IPS-20b (cell line): ENCODE data around the gene DSTN.
A peak's percentile ranks its signal among the peaks of the same experiment; 100 is the strongest.

ENCODE experiments used
- H3K27ac ChIP-seq: one replicate; pipeline ENCODE4 v1.5.1; 2013; ENCODE audit warnings: low read length
- H3K27me3 ChIP-seq: 2 replicates; pipeline ENCODE4 v1.6.1; 2013; ENCODE audit warnings: mild to moderate bottlenecking, low read length, inconsistent platforms; ENCODE audit not compliant: insufficient read depth
- H3K36me3 ChIP-seq: 2 replicates; pipeline ENCODE4 v1.6.1; 2013; ENCODE audit warnings: low read depth, mild to moderate bottlenecking, inconsistent platforms, low read length, moderate library complexity; ENCODE audit not compliant: insufficient read depth
- H3K4me1 ChIP-seq: 2 replicates; pipeline ENCODE4 v1.6.1; 2013; ENCODE audit warnings: mild to moderate bottlenecking, control low read depth, inconsistent platforms, low read length, moderate library complexity; ENCODE audit not compliant: insufficient read depth
- H3K4me3 ChIP-seq: 2 replicates; pipeline ENCODE4 v1.5.1; 2013; ENCODE audit warnings: mild to moderate bottlenecking, low read length, inconsistent platforms
- H3K9ac ChIP-seq: 2 replicates; pipeline ENCODE4 v1.6.1; 2013; ENCODE audit warnings: low read depth, mild to moderate bottlenecking, inconsistent platforms, low read length, moderate library complexity
- H3K9me3 ChIP-seq: 2 replicates; pipeline ENCODE4 v1.6.1; 2013; ENCODE audit warnings: mild to moderate bottlenecking, low read depth, low read length, inconsistent platforms; ENCODE audit not compliant: insufficient read depth

Gene DSTN

GRCh38 chr20:17568972-17569521 lies 828 bp upstream of the DSTN start:
- Histone ChIP-seq H3K4me1 (peaks cover 33% of the 10 kb centered on the region), H3K27ac (peak overlapping the region; percentile 93), H3K9me3 (no peaks in the 10 kb centered on the region), H3K27me3 (no peaks in the 10 kb centered on the region), H3K9ac (peak overlapping the region; percentile 91), H3K36me3 (no peaks in the 10 kb centered on the region), H3K4me3 (peak overlapping the region; percentile 86)

GRCh38 chr20:17570347-17571152 lies 675 bp downstream of the DSTN start:
- peak overlapping the region; percentile 84 for H3K9ac ChIP-seq
- no peak overlapping the region for H3K27ac ChIP-seq
- H3K4me1 ChIP-seq, result peaks cover 42% of the 10 kb centered on the region

DNA sequence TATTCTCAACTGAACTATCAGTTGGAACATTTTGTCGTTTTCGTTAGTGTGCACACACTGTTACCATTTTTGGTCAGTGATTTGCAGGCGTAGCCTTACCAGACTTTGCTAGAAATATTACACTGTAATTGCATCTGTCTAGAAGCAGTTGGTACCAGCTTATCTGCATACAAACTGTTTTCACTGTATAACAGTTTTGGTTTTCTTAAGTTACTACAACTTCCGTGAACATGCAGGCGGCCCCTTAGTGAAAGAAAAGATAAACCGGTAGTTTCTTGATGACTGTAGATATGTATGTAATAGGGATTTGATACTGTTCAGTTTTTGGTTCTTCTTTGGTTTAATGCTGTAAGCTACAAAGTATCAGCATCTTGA lies 1.3 kb downstream of the DSTN start:
- Histone ChIP-seq H3K4me1 (peaks cover 46% of the 10 kb centered on the region), H3K36me3 (no peaks in the 10 kb centered on the region), H3K27me3 (no peaks in the 10 kb centered on the region), H3K9me3 (no peaks in the 10 kb centered on the region), H3K9ac (peak overlapping the region; percentile 84), H3K4me3 (peak overlapping the region; percentile 86), H3K27ac (no peak overlapping the region)

More at GRCh38 chr20:17570347-17571152, 675 bp downstream of the DSTN start:
- peak overlapping the region; percentile 86 for H3K4me3 ChIP-seq
- no peaks in the 10 kb centered on the region for H3K36me3 ChIP-seq
- H3K27me3 ChIP-seq, result no peaks in the 10 kb centered on the region
- H3K9me3 ChIP-seq, result no peaks in the 10 kb centered on the region

- H3K36me3 ChIP-seq, result no peaks in the 10 kb centered on the region; the same call in 1 of the 2 replicates
- H3K9ac ChIP-seq, result peak overlapping the region; percentile 33; the same call in 1 of the 2 replicates
- no peak overlapping the region for H3K27ac ChIP-seq
- H3K27me3 ChIP-seq, result no peaks in the 10 kb centered on the region
- peak overlapping the region; percentile 86 for H3K4me3 ChIP-seq
- peaks cover 48% of the 10 kb centered on the region for H3K4me1 ChIP-seq
- no peaks in the 10 kb centered on the region for H3K9me3 ChIP-seq
These were observed 2.3 kb downstream of the DSTN start for GRCh38 chr20:17572034-17572638.

DNA sequence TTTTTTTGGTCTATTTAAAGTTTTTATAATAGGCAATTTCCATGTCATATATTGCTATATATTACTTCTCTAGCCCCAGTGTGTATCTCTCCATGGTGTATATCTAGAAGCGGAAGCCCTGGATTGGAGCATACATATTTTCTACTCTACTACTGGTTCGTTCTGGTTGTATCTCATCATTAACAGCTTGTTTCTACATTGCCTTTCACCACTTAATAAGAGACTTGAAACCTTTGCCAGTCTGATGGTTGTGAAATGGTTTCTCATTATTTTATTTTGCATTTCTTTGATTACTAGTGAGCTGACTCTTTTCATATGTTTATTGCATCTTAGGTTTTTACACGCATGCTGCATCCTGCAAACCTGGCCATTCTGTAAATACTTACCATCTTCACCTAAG lies 3.6 kb downstream of the DSTN start:
- no peaks in the 10 kb centered on the region; the same call in 1 of the 2 replicates for H3K36me3 ChIP-seq

GRCh38 chr20:17576215-17576614 lies 6.3 kb downstream of the DSTN start:
- Histone ChIP-seq H3K27ac (no peak overlapping the region), H3K36me3 (no peaks in the 10 kb centered on the region; the same call in 1 of the 2 replicates), H3K4me3 (no peak overlapping the region), H3K9me3 (no peaks in the 10 kb centered on the region), H3K9ac (no peak overlapping the region), H3K4me1 (peaks cover 40% of the 10 kb centered on the region), H3K27me3 (no peaks in the 10 kb centered on the region)

More for the DNA sequence above, 3.6 kb downstream of the DSTN start:
- Histone ChIP-seq H3K4me1 (peaks cover 43% of the 10 kb centered on the region), H3K27ac (no peak overlapping the region), H3K4me3 (peak overlapping the region; percentile 86), H3K27me3 (no peaks in the 10 kb centered on the region), H3K9me3 (no peaks in the 10 kb centered on the region), H3K9ac (peak overlapping the region; percentile 33; the same call in 1 of the 2 replicates)

DNA sequence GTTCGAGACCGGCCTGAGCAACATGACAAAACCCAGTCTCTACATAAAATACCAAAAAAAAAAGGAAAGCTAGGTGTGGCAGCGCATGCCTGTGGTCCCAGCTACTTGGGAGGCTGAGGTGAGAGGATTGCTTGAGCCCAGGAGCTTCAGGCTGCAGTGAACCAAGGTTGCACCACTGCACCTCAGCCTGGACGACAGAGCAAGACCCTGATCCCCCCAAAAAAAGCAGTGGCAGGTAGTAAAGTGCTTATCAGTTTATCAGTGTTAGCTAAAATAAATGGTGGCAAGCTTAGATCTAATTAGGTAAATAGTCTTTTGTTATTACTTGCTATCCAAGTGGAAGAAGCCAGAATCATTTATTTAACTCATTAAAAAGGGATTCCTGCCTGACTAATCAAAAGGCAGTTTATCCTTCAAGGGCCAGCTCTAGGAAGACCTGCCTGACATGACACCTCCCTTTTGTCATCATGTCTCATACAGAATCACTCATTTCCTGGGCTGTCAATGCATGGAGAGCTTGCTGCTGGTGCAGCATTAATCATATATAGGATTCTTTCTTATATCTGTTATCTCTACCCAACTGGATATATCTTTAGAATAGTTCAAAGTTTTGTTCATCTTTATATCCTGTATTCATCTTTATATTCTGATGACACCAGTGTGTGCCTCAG lies 9.6 kb downstream of the DSTN start:
- Histone ChIP-seq H3K27me3 (no peaks in the 10 kb centered on the region), H3K36me3 (no peaks in the 10 kb centered on the region; the same call in 1 of the 2 replicates), H3K4me1 (peaks cover 20% of the 10 kb centered on the region; the same call in 1 of the 2 replicates)

GRCh38 chr20:17580895-17581294 lies 11.0 kb downstream of the DSTN start:
- peaks cover 11% of the 10 kb centered on the region; the same call in 1 of the 2 replicates for H3K4me1 ChIP-seq
- H3K27ac ChIP-seq, result no peak overlapping the region
- no peak overlapping the region for H3K9ac ChIP-seq
- H3K27me3 ChIP-seq, result no peaks in the 10 kb centered on the region
- H3K36me3 ChIP-seq, result no peaks in the 10 kb centered on the region; the same call in 1 of the 2 replicates
- no peak overlapping the region for H3K4me3 ChIP-seq
- no peaks in the 10 kb centered on the region for H3K9me3 ChIP-seq

More for the DNA sequence above, 9.6 kb downstream of the DSTN start:
- no peak overlapping the region for H3K4me3 ChIP-seq
- H3K9me3 ChIP-seq, result no peaks in the 10 kb centered on the region
- no peak overlapping the region for H3K9ac ChIP-seq
- H3K27ac ChIP-seq, result no peak overlapping the region

GRCh38 chr20:17583126-17583525 lies 13.3 kb downstream of the DSTN start:
- no peak overlapping the region for H3K9ac ChIP-seq
- H3K27me3 ChIP-seq, result no peaks in the 10 kb centered on the region
- no peak overlapping the region for H3K27ac ChIP-seq
- H3K4me1 ChIP-seq, result peaks cover 8% of the 10 kb centered on the region; the same call in 1 of the 2 replicates
- no peaks in the 10 kb centered on the region for H3K36me3 ChIP-seq
- H3K9me3 ChIP-seq, result no peaks in the 10 kb centered on the region
- H3K4me3 ChIP-seq, result no peak overlapping the region

DNA sequence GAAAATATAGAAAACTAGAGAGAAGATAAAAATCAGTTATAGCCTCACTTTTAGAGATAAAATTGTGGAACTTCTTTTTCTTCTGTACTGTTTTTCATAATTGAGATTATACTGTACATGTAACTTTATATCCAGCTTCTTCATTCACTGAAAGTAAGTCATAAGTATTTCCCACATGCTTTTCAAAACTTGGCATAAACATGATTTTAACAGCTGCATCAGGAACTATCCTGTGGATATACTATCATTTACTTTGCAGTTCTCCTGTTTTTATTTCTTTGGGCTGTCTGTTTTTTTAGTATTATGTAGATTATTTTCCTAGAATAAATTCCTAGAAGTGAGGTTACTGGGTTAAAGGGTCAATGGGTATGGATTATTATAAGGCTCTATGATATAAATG lies 14.8 kb downstream of the DSTN start:
- no peak overlapping the region for H3K27ac ChIP-seq

DNA sequence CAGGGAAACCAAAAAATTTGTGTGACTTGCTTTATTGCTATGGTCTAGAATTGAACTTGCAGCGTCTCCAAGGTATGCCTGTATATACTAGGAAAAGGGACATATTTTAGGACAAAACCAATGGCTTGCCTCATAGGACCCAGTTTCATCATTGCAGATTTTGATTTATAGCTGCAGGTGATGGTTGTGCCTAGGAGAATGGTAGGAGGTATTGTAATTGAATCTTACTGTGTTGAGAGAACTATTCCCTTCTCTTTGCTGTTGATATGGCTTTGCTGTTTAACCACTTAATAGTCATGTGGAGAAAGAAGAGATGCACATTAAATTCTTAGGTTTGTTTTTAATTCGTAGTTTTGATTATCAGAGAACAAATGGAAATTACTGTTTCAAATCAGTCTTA lies 16.4 kb downstream of the DSTN start:
- H3K27ac ChIP-seq, result no peak overlapping the region
- no peaks in the 10 kb centered on the region for H3K9me3 ChIP-seq
- no peak overlapping the region for H3K4me3 ChIP-seq
- H3K36me3 ChIP-seq, result no peaks in the 10 kb centered on the region
- H3K27me3 ChIP-seq, result no peaks in the 10 kb centered on the region
- H3K4me1 ChIP-seq, result peaks cover 11% of the 10 kb centered on the region; the same call in 1 of the 2 replicates
- no peak overlapping the region for H3K9ac ChIP-seq

More for the DNA sequence above, 14.8 kb downstream of the DSTN start:
- Histone ChIP-seq H3K9me3 (no peaks in the 10 kb centered on the region), H3K4me1 (peaks cover 8% of the 10 kb centered on the region; the same call in 1 of the 2 replicates), H3K4me3 (no peak overlapping the region), H3K36me3 (no peaks in the 10 kb centered on the region), H3K27me3 (no peaks in the 10 kb centered on the region), H3K9ac (no peak overlapping the region)
